ENCODE results near the gene UBA3.

- TF ChIP-seq, protein P1, sequence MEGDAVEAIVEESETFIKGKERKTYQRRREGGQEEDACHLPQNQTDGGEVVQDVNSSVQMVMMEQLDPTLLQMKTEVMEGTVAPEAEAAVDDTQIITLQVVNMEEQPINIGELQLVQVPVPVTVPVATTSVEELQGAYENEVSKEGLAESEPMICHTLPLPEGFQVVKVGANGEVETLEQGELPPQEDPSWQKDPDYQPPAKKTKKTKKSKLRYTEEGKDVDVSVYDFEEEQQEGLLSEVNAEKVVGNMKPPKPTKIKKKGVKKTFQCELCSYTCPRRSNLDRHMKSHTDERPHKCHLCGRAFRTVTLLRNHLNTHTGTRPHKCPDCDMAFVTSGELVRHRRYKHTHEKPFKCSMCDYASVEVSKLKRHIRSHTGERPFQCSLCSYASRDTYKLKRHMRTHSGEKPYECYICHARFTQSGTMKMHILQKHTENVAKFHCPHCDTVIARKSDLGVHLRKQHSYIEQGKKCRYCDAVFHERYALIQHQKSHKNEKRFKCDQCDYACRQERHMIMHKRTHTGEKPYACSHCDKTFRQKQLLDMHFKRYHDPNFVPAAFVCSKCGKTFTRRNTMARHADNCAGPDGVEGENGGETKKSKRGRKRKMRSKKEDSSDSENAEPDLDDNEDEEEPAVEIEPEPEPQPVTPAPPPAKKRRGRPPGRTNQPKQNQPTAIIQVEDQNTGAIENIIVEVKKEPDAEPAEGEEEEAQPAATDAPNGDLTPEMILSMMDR (IDR thresholded peaks at IDR 0.05; ENCODE audit: insufficient read depth, low read length, poor library complexity, severe bottlenecking) = no peak
- TF ChIP-seq EZH2phosphoT487 (conservative IDR thresholded peaks at IDR 0.05; ENCODE audit: low read length) = no peak
Observed at GRCh38 chr3:69082805-69083204, 2.6 kb upstream of the UBA3 start.

All from SU-DHL-6 (cell line).